ENCODE data around the gene MRPL36.

The MRPL36 gene

GRCh38 chr5:1751026-1751863 lies 48.4 kb downstream of the MRPL36 start:
- DNase-seq (ENCODE audit: low spot score) (no peak), FAIRE-seq (no peak)

DNA sequence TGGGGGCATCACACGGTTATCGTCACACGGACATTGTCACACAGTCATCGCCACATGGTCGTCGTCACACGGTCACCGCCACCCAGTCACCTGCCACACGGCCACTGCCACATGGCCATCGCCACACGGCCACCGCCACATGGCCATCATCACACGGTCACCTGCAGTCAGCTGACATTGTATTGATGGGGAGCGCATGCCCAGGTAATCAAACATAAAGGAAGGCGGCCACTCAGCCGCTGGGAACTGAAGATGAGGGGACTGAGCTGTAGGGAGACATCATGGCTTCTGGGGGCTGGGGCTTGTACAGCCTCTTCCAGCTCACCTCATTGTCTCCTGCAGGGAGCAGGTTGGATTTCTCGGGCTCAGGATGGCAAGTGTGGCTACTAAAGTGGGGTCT lies 49.2 kb downstream of the MRPL36 start:
- no peak for DNase-seq (ENCODE audit: low spot score)
- FAIRE-seq = no peak

- FAIRE-seq (no peak), DNase-seq (ENCODE audit: low spot score) (no peak)
Measured at GRCh38 chr5:1749346-1750124, 50.1 kb downstream of the MRPL36 start.

DNA sequence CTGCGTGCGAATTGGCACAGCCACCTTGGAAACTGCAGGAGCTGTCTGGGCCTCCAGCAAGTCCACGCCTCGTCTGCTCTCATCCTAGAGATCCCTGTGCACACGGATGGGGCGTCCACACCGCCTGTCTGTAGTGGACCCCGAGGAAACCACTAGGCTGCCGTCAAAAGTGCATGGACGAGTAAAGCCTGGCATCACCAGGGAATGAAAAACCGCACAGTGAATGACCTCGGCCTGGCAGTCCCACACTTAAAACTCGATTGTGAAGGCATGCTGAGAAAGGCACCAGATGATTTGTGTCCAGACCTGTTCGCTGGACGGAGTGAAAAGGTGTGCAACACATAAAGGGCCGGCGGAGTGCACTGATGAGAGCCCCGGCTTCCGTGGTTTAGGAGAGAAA lies 50.8 kb downstream of the MRPL36 start:
- DNase-seq (ENCODE audit: low spot score) = no peak
- FAIRE-seq = no peak
